DOHH2 (cell line): ENCODE data around the gene TBC1D14.

Experiments
- H3F3A ChIP-seq: fragments of 200-600 bp; sonication (generic), shearing (Covaris generic); 2 replicates; pipeline ENCODE4 v1.6.0; 2016; ENCODE audit warnings: antibody characterized with exemption, mild to moderate bottlenecking; ENCODE audit not compliant: control insufficient read depth, insufficient read depth
- H3K27ac ChIP-seq: fragments of 200-600 bp; sonication (generic); 2 replicates; pipeline ENCODE4 v1.5.1; 2014; ENCODE audit warnings: low read depth, mild to moderate bottlenecking, low read length, moderate library complexity
- H3K27me3 ChIP-seq: fragments of 200-600 bp; sonication (generic); 2 replicates; pipeline ENCODE4 v1.6.1; 2014; ENCODE audit warnings: mild to moderate bottlenecking, low read length, mixed read lengths; ENCODE audit not compliant: control insufficient read depth
- H3K36me3 ChIP-seq: fragments of 200-600 bp; sonication (generic); 2 replicates; pipeline ENCODE4 v1.6.1; 2014; ENCODE audit warnings: mild to moderate bottlenecking, low read length, moderate library complexity, mixed read lengths; ENCODE audit not compliant: control insufficient read depth
- H3K4me1 ChIP-seq: fragments of 200-600 bp; sonication (generic); 2 replicates; pipeline ENCODE4 v1.6.1; 2014; ENCODE audit warnings: mild to moderate bottlenecking, low read length, mixed read lengths; ENCODE audit not compliant: control insufficient read depth
- H3K4me2 ChIP-seq: fragments of 200-600 bp; sonication (generic); 2 replicates; pipeline ENCODE4 v1.6.0; 2014; ENCODE audit warnings: mild to moderate bottlenecking, low read length, moderate library complexity
- H3K4me3 ChIP-seq: fragments of 200-600 bp; sonication (generic); 2 replicates; pipeline ENCODE4 v1.5.1; 2014; ENCODE audit warnings: mild to moderate bottlenecking, low read length, mixed read lengths
- H3K79me2 ChIP-seq: fragments of 200-600 bp; sonication (generic); 2 replicates; pipeline ENCODE4 v1.6.1; 2014; ENCODE audit warnings: mild to moderate bottlenecking, low read length, mixed read lengths; ENCODE audit not compliant: control insufficient read depth
- H3K9me2 ChIP-seq: fragments of 200-600 bp; sonication (generic); replicated peaks from 2 replicates; pipeline ENCODE4 v1.6.1; 2014; ENCODE audit warnings: mild to moderate bottlenecking, low read length, mixed read lengths; ENCODE audit not compliant: control insufficient read depth
- H3K9me3 ChIP-seq: fragments of 200-600 bp; sonication (generic); 2 replicates; pipeline ENCODE4 v1.6.1; 2014; ENCODE audit warnings: antibody characterized with exemption, low read length, mixed read lengths; ENCODE audit not compliant: control insufficient read depth, insufficient read depth
- H4K20me1 ChIP-seq: fragments of 200-600 bp; sonication (generic); 2 replicates; pipeline ENCODE4 v1.6.0; 2014; ENCODE audit warnings: low read depth, mild to moderate bottlenecking, antibody characterized with exemption, low read length, moderate library complexity; ENCODE audit not compliant: control insufficient read depth, insufficient read depth
- EZH2phosphoT487 ChIP-seq: fragments of 200-600 bp; sonication (generic); IDR thresholded peaks from 2 replicates; pipeline ENCODE4 v1.6.1; 2017; ENCODE audit warnings: borderline replicate concordance, mild to moderate bottlenecking, antibody characterized with exemption, low read length, moderate library complexity, mixed read lengths
- TF ChIP-seq, protein P1 (sequence below): fragments of 200-600 bp; sonication (generic); IDR thresholded peaks from one replicate; pipeline ENCODE4 v1.5.1; 2014; ENCODE audit warnings: antibody characterized with exemption, mild to moderate bottlenecking, low read depth, low read length; ENCODE audit not compliant: poor library complexity, severe bottlenecking

Gene TBC1D14

GRCh38 chr4:7019367-7019766, 109.7 kb downstream of the TBC1D14 start:
- Histone ChIP-seq H3K9me3 (no peaks in the 10 kb centered on the region), H3K4me2 (no peak overlapping the region), H3K79me2 (no peaks in the 10 kb centered on the region), H3K27me3 (no peaks in the 10 kb centered on the region), H3K9me2 (no peaks in the 10 kb centered on the region), H3K4me1 (peaks cover 2% of the 10 kb centered on the region), H3K4me3 (no peak overlapping the region), H3K36me3 (peaks cover 70% of the 10 kb centered on the region), H4K20me1 (no peaks in the 10 kb centered on the region), H3F3A (no peaks in the 10 kb centered on the region), H3K27ac (no peak overlapping the region)
- TF ChIP-seq EZH2phosphoT487, result no peak
- TF ChIP-seq, protein P1, sequence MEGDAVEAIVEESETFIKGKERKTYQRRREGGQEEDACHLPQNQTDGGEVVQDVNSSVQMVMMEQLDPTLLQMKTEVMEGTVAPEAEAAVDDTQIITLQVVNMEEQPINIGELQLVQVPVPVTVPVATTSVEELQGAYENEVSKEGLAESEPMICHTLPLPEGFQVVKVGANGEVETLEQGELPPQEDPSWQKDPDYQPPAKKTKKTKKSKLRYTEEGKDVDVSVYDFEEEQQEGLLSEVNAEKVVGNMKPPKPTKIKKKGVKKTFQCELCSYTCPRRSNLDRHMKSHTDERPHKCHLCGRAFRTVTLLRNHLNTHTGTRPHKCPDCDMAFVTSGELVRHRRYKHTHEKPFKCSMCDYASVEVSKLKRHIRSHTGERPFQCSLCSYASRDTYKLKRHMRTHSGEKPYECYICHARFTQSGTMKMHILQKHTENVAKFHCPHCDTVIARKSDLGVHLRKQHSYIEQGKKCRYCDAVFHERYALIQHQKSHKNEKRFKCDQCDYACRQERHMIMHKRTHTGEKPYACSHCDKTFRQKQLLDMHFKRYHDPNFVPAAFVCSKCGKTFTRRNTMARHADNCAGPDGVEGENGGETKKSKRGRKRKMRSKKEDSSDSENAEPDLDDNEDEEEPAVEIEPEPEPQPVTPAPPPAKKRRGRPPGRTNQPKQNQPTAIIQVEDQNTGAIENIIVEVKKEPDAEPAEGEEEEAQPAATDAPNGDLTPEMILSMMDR, result no peak

DNA sequence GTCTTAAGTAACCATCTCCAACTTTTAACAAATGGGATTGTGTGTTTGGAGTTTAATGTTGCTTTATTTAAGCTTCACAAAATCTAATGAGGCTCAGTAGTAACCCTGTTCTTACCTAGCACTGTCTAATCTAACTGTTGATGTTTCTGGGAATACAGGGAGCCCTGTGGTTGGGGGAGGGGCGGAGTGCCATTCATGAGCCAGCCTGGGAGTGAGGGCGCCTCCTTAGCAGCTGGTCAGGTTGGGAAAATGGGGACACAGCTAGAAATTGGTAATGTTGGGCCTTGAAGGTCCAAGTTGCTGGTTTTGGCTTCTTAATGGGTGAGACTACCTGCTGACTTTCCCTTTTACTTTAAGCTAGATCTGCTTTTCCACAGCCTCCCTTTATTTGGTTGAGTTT, 110.7 kb downstream of the TBC1D14 start:
- Histone ChIP-seq H3K27me3 (no peaks in the 10 kb centered on the region), H3K36me3 (peaks cover 71% of the 10 kb centered on the region), H4K20me1 (no peaks in the 10 kb centered on the region), H3K79me2 (no peaks in the 10 kb centered on the region), H3K9me2 (no peaks in the 10 kb centered on the region), H3K9me3 (no peaks in the 10 kb centered on the region), H3K4me1 (no peaks in the 10 kb centered on the region), H3K4me2 (no peak overlapping the region), H3K27ac (no peak overlapping the region), H3F3A (no peaks in the 10 kb centered on the region), H3K4me3 (no peak overlapping the region)
- no peak for TF ChIP-seq EZH2phosphoT487
- TF ChIP-seq, protein P1, result no peak

DNA sequence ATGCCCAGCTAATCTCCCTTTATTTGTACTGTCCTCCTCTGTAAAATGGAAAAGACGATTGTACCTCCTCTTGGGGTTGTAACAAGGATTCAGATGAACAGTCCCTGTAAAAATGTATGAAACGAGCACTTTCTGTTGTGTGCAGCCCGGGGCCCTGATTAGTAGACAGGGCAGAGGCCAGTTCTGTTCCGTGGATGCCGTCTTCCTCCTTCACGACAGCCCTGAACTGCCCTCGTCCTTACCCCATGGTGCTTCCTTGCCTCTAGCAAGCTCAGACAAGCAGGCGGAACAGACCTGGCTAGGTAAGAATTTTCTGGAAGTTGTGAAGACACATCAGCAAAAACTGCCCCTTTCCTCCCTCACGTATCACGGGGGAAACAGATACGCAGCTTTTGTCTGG, 111.2 kb downstream of the TBC1D14 start:
- no peak overlapping the region for H3K4me2 ChIP-seq
- H3F3A ChIP-seq, result no peaks in the 10 kb centered on the region
- H4K20me1 ChIP-seq, result no peaks in the 10 kb centered on the region
- H3K4me3 ChIP-seq, result no peak overlapping the region
- TF ChIP-seq, protein P1, result no peak
- no peak for TF ChIP-seq EZH2phosphoT487
- no peaks in the 10 kb centered on the region for H3K4me1 ChIP-seq
- no peaks in the 10 kb centered on the region for H3K79me2 ChIP-seq
- H3K9me3 ChIP-seq, result no peaks in the 10 kb centered on the region
- no peaks in the 10 kb centered on the region for H3K27me3 ChIP-seq
- H3K9me2 ChIP-seq, result no peaks in the 10 kb centered on the region
- no peak overlapping the region for H3K27ac ChIP-seq
- peaks cover 69% of the 10 kb centered on the region for H3K36me3 ChIP-seq

DNA sequence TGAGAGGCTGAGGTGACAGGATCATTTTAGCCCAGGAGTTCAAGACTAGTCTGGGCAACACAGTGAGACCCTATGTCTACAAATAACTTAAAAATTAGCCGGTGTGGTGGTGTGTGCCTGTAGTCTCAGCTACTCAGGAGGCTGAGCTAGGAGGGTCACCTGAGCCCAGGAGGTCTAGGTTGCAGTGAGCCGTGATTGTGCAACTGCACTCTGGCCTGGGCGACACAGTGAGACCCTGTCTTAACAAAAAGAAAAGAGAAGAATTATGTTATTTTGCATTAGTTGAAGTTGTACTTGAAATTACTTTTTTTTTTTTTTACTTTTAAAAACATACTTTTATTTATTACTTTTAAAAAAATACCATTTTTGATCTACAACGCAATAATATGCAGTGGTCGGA, 111.7 kb downstream of the TBC1D14 start:
- no peaks in the 10 kb centered on the region for H3K4me1 ChIP-seq
- TF ChIP-seq, protein P1, result no peak
- no peak for TF ChIP-seq EZH2phosphoT487
- H3K9me2 ChIP-seq, result no peaks in the 10 kb centered on the region
- H3K4me3 ChIP-seq, result no peak overlapping the region
- H3F3A ChIP-seq, result no peaks in the 10 kb centered on the region
- no peaks in the 10 kb centered on the region for H3K9me3 ChIP-seq
- no peaks in the 10 kb centered on the region for H3K27me3 ChIP-seq
- no peak overlapping the region for H3K4me2 ChIP-seq
- H3K27ac ChIP-seq, result no peak overlapping the region
- no peaks in the 10 kb centered on the region for H4K20me1 ChIP-seq
- peaks cover 67% of the 10 kb centered on the region for H3K36me3 ChIP-seq
- H3K79me2 ChIP-seq, result no peaks in the 10 kb centered on the region
